Measurements from ENCODE around the gene DLL4. TPM values are rescaled to one million over a fixed set of nuclear protein-coding genes. Genes with fewer than 3 reads are reported as not detected.
"Not testable (repeated sequence)": the region's sequence is repeated elsewhere in the genome, so short reads cannot be mapped to it uniquely, and the experiment has no call there.

Gene DLL4
- total RNA-seq, 1 donor from 2014 or later: 0.50 TPM

- Histone ChIP-seq H3K27me3 (ENCODE audit: control insufficient read depth, insufficient read depth, low read length) (no peaks in the 10 kb centered on the region), H3K4me3 (ENCODE audit: low read depth, low read length) (peak overlapping the region; percentile 80), H3K36me3 (ENCODE audit: control insufficient read depth, insufficient read depth, low read length) (peaks cover 2% of the 10 kb centered on the region)
- no peak for TF ChIP-seq CTCF (IDR thresholded peaks at IDR 0.05; ENCODE audit: insufficient read depth, low read length, poor library complexity, severe bottlenecking)
- no peak for DNase-seq (ENCODE audit: low read depth)
Observed at GRCh38 chr15:40953713-40954074, 24.6 kb downstream of the DLL4 start.

- not testable (repeated sequence) for H3K36me3 ChIP-seq (ENCODE audit: control insufficient read depth, insufficient read depth, low read length); DNase-seq (ENCODE audit: low read depth); H3K27me3 ChIP-seq (ENCODE audit: control insufficient read depth, insufficient read depth, low read length)
- H3K4me3 ChIP-seq (ENCODE audit: low read depth, low read length): peak overlapping the region; percentile 80
Observed at GRCh38 chr15:40954158-40954848, 25.2 kb downstream of the DLL4 start.

DNA sequence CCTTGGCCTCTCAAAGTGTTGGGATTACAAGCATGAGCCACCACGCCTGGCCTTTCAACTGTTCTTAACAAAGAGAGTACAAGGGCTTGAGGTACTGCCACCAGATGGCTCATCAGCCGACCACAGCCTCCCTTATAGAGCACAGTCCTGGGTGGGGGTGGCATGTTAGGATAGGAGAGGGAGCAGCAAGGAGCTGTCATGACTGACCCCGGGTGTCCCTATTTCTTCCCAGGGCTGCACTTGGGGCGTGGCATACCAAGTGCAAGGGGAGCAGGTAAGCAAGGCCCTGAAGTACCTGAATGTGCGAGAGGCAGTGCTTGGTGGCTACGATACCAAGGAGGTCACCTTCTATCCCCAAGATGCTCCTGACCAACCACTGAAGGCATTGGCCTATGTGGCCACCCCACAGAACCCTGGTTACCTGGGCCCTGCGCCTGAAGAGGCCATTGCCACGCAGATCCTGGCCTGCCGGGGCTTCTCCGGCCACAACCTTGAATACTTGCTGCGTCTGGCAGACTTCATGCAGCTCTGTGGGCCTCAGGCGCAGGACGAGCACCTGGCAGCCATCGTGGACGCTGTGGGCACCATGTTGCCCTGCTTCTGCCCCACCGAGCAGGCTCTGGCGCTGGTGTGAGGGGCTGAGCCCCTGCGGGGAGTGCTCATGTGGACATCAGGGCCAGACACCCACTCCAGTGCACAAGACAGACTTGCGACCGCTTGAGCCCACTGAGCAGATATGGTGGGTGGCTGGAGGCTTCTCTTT lies 26.2 kb downstream of the DLL4 start:
- no peak for DNase-seq (ENCODE audit: low read depth)
- H3K36me3 ChIP-seq (ENCODE audit: control insufficient read depth, insufficient read depth, low read length): peaks cover 2% of the 10 kb centered on the region
- no peaks in the 10 kb centered on the region for H3K27me3 ChIP-seq (ENCODE audit: control insufficient read depth, insufficient read depth, low read length)
- no peak overlapping the region for H3K4me3 ChIP-seq (ENCODE audit: low read depth, low read length)
- TF ChIP-seq CTCF (IDR thresholded peaks at IDR 0.05; ENCODE audit: insufficient read depth, low read length, poor library complexity, severe bottlenecking): no peak

- no peak for DNase-seq (ENCODE audit: low read depth)
- Histone ChIP-seq H3K27me3 (ENCODE audit: control insufficient read depth, insufficient read depth, low read length) (no peaks in the 10 kb centered on the region), H3K36me3 (ENCODE audit: control insufficient read depth, insufficient read depth, low read length) (peaks cover 2% of the 10 kb centered on the region), H3K4me3 (ENCODE audit: low read depth, low read length) (no peak overlapping the region)
- no peak for TF ChIP-seq CTCF (IDR thresholded peaks at IDR 0.05; ENCODE audit: insufficient read depth, low read length, poor library complexity, severe bottlenecking)
Observed at GRCh38 chr15:40955930-40956540, 26.9 kb downstream of the DLL4 start.

- Histone ChIP-seq H3K4me3 (ENCODE audit: low read depth, low read length) (no peak overlapping the region), H3K27me3 (ENCODE audit: control insufficient read depth, insufficient read depth, low read length) (no peaks in the 10 kb centered on the region), H3K36me3 (ENCODE audit: control insufficient read depth, insufficient read depth, low read length) (peaks cover 2% of the 10 kb centered on the region)
- DNase-seq (ENCODE audit: low read depth): no peak
- TF ChIP-seq CTCF (IDR thresholded peaks at IDR 0.05; ENCODE audit: insufficient read depth, low read length, poor library complexity, severe bottlenecking): no peak
Observed at GRCh38 chr15:40956541-40956982, 27.4 kb downstream of the DLL4 start.

- no peak for DNase-seq (ENCODE audit: low read depth)
- H3K4me3 ChIP-seq (ENCODE audit: low read depth, low read length): no peak overlapping the region
- no peaks in the 10 kb centered on the region for H3K27me3 ChIP-seq (ENCODE audit: control insufficient read depth, insufficient read depth, low read length)
- peaks cover 2% of the 10 kb centered on the region for H3K36me3 ChIP-seq (ENCODE audit: control insufficient read depth, insufficient read depth, low read length)
- no peak for TF ChIP-seq CTCF (IDR thresholded peaks at IDR 0.05; ENCODE audit: insufficient read depth, low read length, poor library complexity, severe bottlenecking)
Observed at GRCh38 chr15:40957041-40957555, 28.0 kb downstream of the DLL4 start.
